HEK293 (cell line): ENCODE data around the gene FMN1.

Experiments used
- CTCF ChIP-seq: fragments of 450-650 bp; formaldehyde crosslinking; IDR thresholded peaks from 2 replicates; pipeline ENCODE4 v1.5.1; 2016; ENCODE audit warnings: missing biosample characterization, missing genetic modification characterization
- GLIS2 ChIP-seq: fragments of 450-650 bp; formaldehyde crosslinking; IDR thresholded peaks from 2 replicates; pipeline ENCODE4 v1.5.1; 2016; ENCODE audit warnings: missing biosample characterization, missing genetic modification characterization
- YY1 ChIP-seq: fragments of 450-650 bp; formaldehyde crosslinking; IDR thresholded peaks from 2 replicates; pipeline ENCODE4 v1.5.1; 2018; ENCODE audit warnings: missing biosample characterization, missing genetic modification characterization
- ZNF274 ChIP-seq, 2 experiments: fragments of 200-500 bp in 1 of 2; fragments of 450-650 bp in 1 of 2; sonication (Bioruptor generic) in 1 of 2; formaldehyde crosslinking in 1 of 2; IDR thresholded peaks; 2 replicates each; pipeline versions ENCODE4 v1.5.1 to v1.6.1; 2014 to 2016; ENCODE audit warnings: borderline replicate concordance in 1 of 2, inconsistent platforms in 1 of 2, low read length in 1 of 2, missing biosample characterization in 1 of 2, missing genetic modification characterization in 1 of 2
- ZNF335 ChIP-seq: fragments of 450-650 bp; formaldehyde crosslinking; conservative IDR thresholded peaks from 2 replicates; pipeline ENCODE4 v1.5.1; 2016; ENCODE audit warnings: missing biosample characterization, missing genetic modification characterization
- ZNF76 ChIP-seq: fragments of 450-650 bp; formaldehyde crosslinking; IDR thresholded peaks from 2 replicates; pipeline ENCODE4; 2016; ENCODE audit warnings: low read depth, missing biosample characterization, missing genetic modification characterization, borderline replicate concordance
- ZNF830 ChIP-seq: fragments of 450-650 bp; IDR thresholded peaks from 2 replicates; pipeline ENCODE4 v1.5.0; 2018; ENCODE audit warnings: missing biosample characterization, missing genetic modification characterization, low read depth, mild to moderate bottlenecking, moderate library complexity
- TF ChIP-seq, protein P1 (sequence below): fragments of 450-650 bp; formaldehyde crosslinking; IDR thresholded peaks from 2 replicates; pipeline ENCODE4 v1.5.1; 2016; ENCODE audit warnings: missing biosample characterization, missing genetic modification characterization, low read depth
- TF ChIP-seq, protein P2 (sequence below): fragments of 450-650 bp; formaldehyde crosslinking; IDR thresholded peaks from 2 replicates; pipeline ENCODE4 v1.5.1; 2016; ENCODE audit warnings: missing biosample characterization, missing genetic modification characterization

- TF ChIP-seq, protein P1, sequence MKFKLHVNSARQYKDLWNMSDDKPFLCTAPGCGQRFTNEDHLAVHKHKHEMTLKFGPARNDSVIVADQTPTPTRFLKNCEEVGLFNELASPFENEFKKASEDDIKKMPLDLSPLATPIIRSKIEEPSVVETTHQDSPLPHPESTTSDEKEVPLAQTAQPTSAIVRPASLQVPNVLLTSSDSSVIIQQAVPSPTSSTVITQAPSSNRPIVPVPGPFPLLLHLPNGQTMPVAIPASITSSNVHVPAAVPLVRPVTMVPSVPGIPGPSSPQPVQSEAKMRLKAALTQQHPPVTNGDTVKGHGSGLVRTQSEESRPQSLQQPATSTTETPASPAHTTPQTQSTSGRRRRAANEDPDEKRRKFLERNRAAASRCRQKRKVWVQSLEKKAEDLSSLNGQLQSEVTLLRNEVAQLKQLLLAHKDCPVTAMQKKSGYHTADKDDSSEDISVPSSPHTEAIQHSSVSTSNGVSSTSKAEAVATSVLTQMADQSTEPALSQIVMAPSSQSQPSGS (tag by site-specific recombination): no peak
- TF ChIP-seq ZNF274 (IDR thresholded peaks at IDR 0.05; ENCODE audit: low read length) (no peak), ZNF274 (tag by site-specific recombination; IDR thresholded peaks at IDR 0.05; ENCODE audit: borderline replicate concordance) (no peak), CTCF (no peak), GLIS2 (tag by site-specific recombination) (no peak), ZNF335 (tag by site-specific recombination) (no peak), YY1 (tag by site-specific recombination) (no peak), ZNF76 (no peak), ZNF830 (tag by site-specific recombination) (no peak)
- TF ChIP-seq, protein P2, sequence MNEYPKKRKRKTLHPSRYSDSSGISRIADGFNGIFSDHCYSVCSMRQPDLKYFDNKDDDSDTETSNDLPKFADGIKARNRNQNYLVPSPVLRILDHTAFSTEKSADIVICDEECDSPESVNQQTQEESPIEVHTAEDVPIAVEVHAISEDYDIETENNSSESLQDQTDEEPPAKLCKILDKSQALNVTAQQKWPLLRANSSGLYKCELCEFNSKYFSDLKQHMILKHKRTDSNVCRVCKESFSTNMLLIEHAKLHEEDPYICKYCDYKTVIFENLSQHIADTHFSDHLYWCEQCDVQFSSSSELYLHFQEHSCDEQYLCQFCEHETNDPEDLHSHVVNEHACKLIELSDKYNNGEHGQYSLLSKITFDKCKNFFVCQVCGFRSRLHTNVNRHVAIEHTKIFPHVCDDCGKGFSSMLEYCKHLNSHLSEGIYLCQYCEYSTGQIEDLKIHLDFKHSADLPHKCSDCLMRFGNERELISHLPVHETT (tag by site-specific recombination): no peak
Measured at GRCh38 chr15:33030315-33030714, 164.2 kb downstream of the FMN1 start.
